Muscle of back (tissue), 11 donors: ENCODE results near the gene STK24. TPM values are rescaled to one million over a fixed set of nuclear protein-coding genes. Genes with fewer than 3 reads are reported as not detected.

Experiments used
- DNase-seq, 3 donors: peaks; one replicate each; pipeline versions ENCODE4 v3.0.0 to v3.0.0-alpha.2; 2013
- polyA plus RNA-seq, 10 donors: library from polyadenylated mRNA; unstranded; fragments of 120-200 nt; gene quantifications; one replicate each; pipeline ENCODE4 v1.2.1, GENCODE V29; 2013; ENCODE audit not compliant: insufficient read length in 10 of 10

Gene STK24
- polyA plus RNA-seq, 10 donors, result 39.5 to 53.2 (median 44.8) TPM

DNA sequence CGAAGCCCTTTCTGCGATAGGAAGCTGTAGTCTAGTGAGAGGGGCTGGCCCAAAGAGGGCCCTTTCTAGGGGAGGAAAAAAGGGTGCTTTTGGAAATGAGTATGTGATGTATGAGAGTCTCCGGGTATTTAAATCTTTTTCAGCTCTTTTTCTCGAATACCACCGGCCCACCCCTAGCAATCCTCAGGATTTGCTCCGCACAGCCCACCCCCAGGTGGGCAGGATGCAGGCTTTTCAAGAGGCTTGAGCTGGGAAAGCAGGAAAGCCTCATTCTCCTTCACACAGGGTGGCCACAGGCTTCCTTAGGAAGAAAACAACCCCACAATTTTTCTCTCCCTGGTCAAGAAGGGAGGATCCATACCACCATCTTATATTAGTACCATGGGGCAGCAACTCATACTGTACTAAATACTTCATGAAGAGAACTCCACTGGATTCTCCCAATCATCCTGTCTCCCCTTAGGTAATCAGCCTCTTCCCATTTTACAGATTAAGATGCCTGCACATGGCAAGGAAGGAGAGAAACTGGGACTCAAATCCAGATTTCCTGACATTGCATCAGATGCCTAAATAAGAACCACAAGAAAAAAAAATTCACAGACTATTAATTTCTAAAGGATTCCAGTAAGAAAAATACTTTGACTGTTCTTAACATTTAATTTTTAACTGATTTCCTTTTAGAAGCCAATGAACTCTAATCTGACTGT is 84.4 kb downstream of the STK24 start:
- DNase-seq, result no peak

DNA sequence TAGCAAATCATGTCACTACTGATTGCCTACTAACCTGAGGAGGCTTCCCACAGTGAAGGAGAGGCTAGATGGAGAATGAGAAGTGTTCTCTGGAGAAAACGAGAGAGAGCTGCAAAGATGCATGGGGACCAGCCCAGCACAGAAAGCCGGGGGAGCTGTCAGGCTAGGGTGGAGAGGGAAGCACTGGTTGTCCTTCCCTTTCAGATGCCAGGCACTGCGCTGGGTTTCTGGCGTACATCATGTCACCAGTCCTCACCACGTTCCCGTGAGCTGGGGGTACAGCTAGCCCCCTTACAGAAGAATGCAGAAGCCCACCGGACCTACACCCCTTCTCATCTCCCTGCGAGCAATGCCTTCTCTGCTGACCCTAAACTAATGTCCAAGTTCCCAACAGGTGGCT is 86.0 kb downstream of the STK24 start:
- no peak for DNase-seq

DNA sequence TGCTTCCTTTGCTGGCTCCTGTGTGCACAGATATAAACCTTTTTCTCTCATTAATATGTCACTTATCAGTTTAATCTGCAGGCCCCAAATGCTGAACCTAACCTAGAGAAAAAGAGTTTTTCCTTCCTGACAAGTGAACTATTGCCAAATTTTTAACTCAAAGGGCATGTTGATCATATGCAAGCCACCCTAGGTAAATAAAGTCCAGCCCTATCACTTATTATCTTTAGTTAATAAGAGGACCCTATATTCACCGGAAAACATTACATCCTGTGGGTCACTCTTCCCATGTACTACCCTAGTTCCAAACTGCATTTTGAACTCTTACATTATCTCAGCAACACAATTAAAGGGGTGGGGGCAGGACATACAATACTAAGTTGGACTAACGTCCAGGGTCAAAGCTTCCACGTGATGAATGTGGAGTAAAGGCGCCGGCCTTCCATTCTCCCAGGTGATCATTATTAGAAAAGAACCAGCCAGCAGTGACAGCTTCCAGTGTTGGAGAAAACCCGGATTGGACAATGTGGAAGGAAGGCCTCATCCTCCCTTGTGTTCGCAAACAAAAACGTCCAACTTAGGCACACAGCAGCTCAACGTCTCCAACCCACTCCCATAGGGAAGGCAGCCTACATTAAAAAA is 86.6 kb downstream of the STK24 start:
- no peak for DNase-seq

DNA sequence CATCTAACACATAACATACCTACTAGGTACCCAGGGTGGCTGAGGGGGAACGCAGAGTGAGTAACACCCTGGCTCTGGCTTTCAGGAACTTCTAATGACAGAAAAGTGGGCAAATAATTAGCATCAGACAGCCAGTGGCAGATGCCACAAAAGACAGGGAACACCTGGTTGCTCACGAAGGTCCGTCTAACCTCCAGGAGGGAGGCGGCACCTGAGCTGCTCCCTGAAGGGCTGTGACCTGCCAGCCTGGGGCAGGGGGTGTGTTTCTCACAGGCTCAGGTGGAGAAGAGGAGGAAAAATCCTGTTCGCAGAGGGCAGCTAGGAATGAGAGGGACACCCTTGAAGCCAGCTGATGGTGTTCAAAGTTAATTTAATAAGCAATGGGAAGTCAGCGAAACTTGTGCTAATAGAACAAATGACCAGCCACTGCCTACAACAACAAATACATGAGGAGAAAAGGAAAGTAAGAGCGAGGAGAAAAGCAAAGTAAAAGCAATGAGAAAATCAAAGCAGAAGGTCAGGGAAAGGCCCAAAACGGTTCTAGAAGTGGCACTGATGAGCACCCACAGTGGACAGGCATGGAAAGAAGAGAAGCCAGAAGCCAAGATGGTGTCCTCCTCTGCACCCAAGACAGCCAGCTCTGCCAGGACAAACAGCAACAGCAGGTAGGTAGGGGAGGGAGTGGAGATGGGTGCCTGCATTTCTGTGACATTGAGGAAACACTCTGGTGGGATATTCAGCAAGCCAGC is 87.3 kb downstream of the STK24 start:
- DNase-seq, result no peak

DNA sequence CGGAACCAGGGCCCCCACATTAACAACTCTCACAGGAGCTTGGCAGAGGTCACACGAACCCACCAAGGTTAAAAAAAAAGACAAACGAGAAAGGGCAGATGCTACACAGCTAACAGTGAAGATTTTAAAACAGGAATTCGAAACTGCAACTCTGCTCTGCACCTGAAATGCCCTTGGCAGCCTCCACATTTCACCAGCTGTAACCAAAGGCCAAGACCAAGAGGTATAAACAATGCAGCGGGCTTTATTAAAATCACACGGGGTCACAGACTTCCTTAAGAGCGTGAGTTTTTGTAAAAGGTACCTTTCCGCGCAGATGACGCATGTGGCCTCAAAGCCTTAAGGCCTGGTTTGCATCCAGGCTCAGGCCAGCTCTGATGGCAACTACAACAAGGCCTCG is 88.2 kb downstream of the STK24 start:
- DNase-seq, result no peak

DNA sequence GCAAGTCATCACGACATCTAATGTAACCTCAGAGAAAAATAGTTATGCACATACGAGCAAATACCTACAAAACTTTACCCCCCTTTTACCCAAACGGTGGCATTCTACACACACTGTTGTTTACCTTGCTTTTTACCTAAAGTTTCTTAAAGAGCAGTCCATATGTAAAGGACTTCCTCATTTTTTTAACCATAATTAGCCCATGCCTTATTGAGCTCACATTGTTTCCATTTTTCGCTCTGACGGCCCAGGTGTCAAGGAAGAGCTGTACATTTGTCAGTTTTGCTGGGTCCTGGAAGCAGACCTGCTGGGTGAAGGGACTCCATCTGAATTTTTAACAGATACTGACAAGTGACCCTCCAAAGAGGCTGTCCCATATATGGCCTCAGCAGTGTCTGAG is 89.4 kb downstream of the STK24 start:
- DNase-seq, result no peak

DNA sequence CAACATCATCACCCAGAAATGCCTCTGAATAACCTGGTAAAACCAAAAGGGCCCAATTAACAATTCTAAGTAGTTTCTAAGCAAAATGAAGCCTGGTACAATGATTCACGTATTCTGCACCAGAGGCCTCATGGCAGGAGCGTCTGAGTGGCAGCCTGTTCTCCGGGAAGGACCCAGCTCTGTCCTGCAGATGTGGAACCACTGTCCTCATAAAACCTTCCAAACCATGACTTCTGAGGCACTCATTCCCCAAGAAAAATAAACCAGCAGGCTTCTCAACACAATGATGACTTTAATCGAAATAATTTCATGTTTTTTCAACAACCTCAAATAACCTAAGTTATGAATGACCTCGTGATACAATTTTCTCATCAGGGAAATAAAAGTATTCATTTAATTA is 89.9 kb downstream of the STK24 start:
- no peak for DNase-seq

DNA sequence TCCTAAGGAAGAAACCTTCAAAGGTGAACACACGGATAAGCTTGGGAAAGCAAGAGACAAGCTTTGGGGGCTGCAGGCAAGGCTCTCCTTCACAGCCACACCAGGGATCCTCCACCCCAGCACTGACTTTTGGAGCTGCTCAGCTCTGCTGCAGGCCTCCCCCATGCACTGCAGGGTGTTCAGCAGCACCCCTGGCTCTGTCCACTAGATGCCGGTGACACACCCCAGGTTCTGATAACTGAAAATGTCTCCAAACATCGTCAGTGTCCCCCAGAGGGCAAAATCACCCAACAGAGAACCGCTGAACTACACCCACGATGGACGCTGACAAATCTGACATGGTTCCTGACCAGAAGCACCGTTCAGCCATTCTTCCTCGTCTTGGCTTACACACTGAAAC is 90.5 kb downstream of the STK24 start:
- no peak for DNase-seq

DNA sequence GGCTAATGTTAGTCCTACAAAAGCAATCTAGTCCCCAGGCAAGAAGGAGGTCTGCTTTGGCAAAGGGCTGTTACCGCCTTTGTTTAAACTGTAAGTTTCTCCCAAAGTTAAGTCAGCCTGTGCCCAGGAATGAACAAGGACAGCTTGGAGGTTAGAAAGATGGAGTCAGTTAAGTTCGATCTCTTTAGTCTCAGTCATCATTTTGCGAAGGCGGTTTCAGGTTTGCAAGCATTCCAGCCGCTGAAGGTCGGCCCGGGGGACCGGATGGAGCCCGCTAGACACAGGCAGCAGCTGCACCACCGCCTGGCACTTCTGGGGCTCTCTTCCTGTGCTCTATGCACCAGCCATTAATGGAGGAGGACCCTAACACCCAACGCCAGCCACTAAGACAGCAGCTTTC is 91.3 kb downstream of the STK24 start:
- no peak for DNase-seq

DNA sequence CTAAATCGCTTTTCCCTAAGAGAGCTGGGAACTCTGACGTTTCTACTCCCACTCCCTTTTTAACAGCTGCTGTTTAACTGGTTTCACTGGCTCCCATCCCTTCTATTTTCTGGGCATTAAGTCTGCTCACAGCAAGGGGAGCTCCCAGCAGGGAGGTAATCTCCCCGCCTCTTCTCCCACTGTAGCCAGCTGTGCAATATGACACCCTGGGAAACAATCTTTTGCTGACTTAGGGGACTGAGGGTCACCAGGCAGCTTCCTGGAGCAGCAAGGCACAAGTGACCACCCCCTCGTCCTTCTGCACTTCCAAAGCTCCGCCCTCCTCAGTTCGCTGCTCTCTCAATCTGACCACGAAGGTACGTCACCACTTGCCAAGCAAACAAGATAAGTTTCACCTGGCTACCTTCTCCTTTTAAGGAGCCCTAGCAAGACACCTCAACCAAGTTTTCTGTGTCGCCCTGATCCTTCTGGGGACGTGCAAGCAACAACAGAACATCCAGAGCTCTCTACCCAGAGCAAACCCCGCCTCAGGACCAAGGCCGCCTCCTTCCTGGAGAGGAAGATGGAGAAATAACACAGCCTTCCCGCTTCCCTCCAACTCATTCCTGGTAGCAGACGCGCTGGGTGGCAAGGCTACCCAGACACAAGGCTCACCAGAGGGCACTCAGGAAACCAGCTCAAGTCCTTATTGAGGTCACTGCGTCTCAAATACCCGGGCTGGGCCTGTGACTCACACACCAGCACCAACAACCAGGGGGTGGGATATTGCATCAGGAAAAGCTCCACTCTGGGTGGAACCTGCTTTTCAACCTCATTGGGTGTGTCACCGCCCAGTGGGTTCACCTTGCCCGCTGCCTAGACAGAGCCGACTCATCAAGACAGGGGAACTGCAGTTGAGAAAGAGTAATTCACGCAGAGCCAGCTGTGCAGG is 92.4 kb downstream of the STK24 start:
- DNase-seq, result peak; percentile 84 to 93 (median 86)

DNA sequence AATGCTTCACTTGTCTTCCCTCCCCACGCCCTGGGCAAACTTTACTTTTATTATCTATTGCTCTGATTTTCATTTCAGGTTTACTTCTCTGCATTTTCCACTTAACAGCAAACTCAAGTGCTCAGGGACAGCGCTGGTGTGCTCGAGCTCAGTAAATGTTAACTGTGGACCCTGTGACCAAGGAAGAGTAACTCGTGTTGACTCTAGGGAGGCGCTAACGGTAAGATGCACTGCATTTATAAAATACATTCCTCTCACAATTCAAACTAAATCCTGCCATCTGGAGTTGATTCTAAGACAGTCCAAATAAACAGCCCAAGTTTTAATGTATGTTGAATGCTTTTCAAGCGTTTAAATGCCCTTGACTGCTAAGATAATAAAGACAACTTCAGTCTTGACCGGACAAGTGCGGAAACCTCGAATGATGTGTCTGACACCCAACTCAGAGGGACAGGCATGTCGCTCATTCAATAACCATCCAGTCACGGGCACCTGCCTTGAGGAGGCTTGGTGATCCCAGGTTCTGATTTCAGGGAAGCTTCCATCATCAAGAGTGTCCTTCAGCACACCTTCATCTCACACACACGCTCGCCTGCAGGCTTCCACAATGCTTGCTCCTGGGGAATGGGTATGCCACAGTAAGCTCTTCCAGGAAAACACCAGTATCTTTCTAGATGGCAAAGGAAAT is 93.2 kb downstream of the STK24 start:
- DNase-seq, result peak in 2 of 3 donors; percentile 27 to 71

DNA sequence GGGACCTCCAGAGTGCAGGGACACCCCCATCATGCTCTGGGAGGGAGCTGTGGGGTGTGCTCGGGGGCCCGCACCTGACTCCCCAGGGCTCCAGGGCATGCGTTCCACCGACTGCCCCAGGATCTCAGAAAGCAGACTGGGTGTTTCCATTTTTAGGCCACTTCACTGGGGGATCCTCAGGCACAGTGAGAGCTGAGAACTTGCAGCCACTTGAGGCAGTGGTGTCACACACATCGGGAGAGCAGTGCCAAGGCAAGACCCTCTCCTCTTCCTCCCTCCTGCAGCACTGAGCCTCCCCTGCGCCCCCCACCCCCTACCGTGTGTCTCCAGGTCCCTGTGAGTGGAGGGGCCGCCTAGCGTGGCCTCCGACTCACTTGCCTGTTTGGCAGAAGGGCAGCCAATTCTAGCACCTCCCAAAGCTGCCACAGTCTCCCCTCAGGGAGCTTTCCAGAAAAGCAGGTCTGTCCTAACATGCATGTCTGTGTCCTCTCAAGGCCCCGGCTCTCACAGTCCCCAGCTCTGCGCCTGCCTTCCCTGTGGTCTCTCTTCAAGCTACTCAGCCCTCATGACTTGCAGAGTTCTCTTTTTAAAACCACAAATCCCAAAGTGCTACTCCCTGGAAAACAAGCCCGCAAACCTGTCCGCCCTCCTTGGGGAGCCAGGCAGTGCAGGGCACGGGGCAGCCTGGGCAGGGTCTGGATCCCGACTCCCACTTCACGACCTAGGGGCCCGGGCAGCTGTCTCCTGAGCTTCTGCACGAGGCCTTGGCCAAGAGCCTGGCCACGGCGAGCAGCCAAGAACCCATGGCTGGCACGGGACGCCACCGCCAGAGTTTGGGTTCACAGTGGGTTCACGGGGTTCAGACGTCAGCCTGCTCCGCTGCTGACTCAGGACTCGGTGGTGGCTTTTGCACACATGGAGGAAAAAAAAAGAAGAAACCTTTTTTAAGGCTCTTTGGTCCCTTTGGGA is 94.1 kb downstream of the STK24 start:
- DNase-seq, result peak in 2 of 3 donors; percentile 61 to 74

DNA sequence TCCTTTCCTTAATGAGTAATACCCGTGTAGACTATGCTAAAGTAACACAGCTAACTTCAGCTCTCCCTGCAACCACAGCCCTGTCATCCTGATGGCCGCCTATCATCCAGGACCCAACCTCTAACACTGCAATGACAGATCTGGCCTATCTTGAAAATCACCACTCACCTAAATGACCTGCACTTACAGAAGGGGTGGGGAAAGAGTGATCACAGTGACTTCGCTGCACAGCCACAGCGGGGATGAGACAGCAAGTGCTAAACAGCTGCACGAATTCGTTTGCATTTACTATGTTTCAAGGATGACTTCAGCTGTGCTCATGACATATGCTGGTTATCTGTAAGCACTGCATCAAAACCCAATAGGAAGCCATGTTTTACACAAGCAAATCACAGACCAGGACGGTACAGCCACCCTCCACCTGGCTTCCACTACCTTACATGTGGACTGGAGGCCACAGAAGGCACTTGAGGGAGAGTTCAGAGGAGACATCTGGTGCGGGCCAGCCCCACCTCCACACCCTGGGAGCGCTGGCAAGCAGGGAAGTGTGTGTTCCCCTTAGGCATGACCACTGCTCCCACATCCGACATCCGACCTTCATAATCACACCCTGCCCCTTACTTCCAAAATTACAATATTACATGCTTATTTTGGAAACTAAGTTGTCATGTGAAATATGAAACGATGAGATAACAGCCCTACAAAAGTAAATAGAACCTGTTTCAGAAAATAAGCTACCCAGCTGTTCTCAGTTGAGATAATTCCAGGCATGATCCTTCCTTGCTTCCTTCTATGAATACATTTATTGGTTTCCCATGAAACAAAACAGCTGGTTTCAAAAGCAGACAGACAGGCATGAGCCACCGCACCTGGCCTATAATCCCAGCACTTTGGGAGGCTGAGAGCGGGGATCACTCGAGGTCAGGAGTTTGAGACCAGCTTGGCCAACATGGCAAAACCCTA is 95.7 kb downstream of the STK24 start:
- peak in 2 of 3 donors; percentile 38 to 64 for DNase-seq

DNA sequence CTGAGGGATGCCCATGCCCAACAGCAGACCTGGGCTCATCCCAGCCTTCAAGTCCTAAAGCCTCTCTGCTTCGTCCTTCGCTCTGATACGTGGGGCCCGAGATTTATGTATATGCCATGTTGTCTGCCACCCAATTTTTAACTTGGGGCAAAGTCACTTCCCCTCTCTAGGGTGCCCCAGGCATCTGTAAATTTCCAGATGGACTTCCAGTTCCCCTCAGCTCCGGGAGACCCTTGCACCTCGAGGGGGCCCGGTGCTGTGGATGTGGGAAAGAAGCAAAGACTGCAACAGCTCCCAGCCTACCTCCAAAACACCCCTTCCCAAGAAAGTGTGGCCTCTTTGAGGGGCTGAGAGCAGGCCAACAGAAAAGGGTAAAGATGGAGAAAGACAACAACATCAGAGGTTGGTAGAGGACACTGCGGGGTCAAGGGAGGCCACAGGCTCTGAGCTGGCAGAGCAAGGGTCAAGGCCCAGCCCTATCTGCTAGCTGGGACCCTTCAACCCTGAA is 97.4 kb downstream of the STK24 start:
- DNase-seq, result no peak

DNA sequence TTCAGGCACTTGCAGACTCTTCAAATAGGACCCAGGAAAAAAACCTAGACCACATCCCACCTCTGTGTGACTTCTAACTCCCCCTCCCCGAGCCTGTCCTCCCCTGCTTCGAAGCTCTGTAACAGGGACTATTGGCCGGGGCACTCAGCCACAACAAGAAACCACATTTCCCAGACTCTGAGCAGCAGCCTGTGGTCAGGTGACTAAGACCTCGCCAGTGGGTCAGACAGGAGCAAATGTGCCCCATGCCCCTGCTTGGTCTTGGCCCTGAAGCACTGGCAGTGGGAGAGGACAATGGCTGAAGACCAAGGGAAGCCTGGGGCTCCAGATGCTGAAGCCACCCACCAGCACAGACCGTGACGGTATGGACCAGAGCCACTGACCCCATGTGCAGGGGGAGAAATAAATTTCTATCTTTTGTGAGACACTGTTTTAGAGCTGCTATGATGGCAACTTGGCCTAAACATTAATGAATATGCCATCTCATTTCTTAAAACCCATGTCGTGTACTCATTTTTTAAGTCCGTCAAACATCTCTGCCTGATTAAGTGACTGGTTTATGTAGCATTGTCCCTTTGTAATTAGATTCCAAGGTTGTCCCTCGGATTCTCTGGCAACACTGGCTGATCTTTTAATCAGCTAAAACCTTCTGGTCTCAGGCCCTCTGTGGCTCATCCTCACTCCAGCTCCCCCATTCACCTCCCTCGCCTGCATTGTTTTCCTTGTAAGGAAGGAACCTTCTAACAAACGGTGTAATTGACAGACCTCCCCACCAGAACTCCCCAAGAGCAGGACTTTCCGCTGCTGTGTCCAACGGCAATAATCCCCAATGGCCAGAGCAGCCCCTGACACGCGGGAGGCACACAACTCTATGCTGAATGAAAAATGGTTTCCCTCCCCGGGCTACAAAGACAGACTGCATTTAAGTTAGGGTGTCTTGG is 98.4 kb downstream of the STK24 start:
- peak in 1 of 3 donors; percentile 35 for DNase-seq

DNA sequence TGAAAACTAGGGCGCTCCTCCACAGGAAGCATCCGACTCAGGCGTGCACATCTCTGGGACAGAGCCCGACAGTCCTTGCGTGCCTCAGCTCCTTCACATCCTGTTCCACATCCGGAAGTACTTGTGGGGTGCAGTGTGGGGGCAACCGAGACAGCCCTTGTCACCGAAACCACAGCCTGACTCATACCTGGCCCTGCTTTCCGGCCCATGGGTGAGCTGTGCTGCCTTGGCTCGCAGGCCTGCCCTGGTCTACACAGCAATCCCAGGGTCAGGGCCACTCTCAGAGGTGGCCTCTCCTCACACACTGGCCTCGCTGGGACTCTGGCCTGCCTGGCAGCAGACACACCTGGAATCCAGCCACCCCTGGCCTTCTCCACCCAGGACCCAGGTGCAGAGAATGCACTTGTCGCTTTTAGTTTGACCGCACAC is 100.4 kb downstream of the STK24 start:
- DNase-seq, result peak in 1 of 3 donors; percentile 71

DNA sequence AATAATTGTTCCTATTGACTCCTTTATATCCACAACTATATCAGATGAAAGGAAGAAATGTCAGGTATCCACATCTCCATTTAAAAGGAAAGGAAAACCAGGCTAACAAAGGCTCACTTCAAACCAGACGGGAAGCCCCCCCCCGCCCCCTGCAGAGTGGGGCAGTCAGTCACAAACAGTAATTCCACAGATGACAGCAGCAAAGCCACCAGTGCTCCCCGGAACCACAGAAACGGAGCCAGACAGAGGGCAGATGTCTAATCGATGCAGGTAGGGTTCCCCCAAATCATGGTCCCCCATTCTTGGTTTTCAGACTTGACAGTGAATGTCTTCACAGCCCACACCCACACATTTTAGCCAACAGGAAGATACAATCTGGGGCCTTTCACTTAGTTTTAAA is 100.8 kb downstream of the STK24 start:
- no peak for DNase-seq
